ENCODE results near the gene PIGBOS1.

DNA sequence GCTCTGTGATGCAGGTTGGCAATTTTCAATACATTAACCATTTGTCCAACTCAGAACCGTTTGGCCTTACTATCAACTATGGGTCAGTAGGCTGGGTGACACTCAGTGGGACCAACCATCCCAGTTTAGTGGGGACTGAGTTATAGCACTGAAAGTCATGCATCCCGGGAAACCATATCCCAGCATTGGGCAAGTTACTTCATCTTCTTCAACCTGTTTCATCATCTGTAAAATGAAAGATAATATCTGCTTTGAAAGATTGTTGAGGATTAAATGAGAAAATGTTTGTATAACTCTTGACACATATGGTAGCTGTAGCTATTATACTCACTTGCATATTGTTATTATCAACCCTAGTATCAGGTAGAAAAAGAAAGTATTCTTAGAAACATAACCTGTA, 41.2 kb downstream of the PIGBOS1 start:
- TF ChIP-seq KDM2B (CRISPR knock-in tag; IDR thresholded peaks at IDR 0.05) (no peak), CTCF (IDR thresholded peaks at IDR 0.05 in 2 of 3, conservative IDR thresholded peaks at IDR 0.05 in 1 of 3; ENCODE audit: insufficient read depth in 2 of 3, low read depth in 1 of 3, low read length in 3 of 3) (no peak), EZH2 (IDR thresholded peaks at IDR 0.05; ENCODE audit: borderline replicate concordance, low read depth, low read length) (no peak), ZFX (CRISPR knock-in tag; IDR thresholded peaks at IDR 0.05) (no peak), ETV5 (CRISPR knock-in tag; IDR thresholded peaks at IDR 0.05; ENCODE audit: low read depth) (no peak), HMG20B (CRISPR knock-in tag; IDR thresholded peaks at IDR 0.05) (no peak), HMGXB4 (CRISPR knock-in tag; IDR thresholded peaks at IDR 0.05) (no peak), BRF1 (IDR thresholded peaks at IDR 0.05; ENCODE audit: borderline replicate concordance, extremely low read depth, insufficient read length) (no peak), ZNF232 (CRISPR knock-in tag; IDR thresholded peaks at IDR 0.05) (no peak)
